ENCODE measurements around the gene EFCAB12.

GRCh38 chr3:129402210-129402609 is 26.2 kb downstream of the EFCAB12 start:
- TF ChIP-seq YY1 (IDR thresholded peaks at IDR 0.05; ENCODE audit: insufficient read depth, insufficient read length) = no peak
- no peak for TF ChIP-seq ZNF274 (IDR thresholded peaks at IDR 0.05; ENCODE audit: low read depth, low read length)
- no peak for TF ChIP-seq SUZ12 (IDR thresholded peaks at IDR 0.05; ENCODE audit: extremely low read depth, insufficient read depth, insufficient read length)
